ENCODE data around the gene DNAJC12. TPM values are rescaled to one million over a fixed set of nuclear protein-coding genes. Genes with fewer than 3 reads are reported as not detected.
"Not testable (repeated sequence)": the region's sequence is repeated elsewhere in the genome, so short reads cannot be mapped to it uniquely, and the experiment has no call there.

DNAJC12 gene
- total RNA-seq, 2 donors from 2014 or later, result 2.6 to 3.7 TPM

DNA sequence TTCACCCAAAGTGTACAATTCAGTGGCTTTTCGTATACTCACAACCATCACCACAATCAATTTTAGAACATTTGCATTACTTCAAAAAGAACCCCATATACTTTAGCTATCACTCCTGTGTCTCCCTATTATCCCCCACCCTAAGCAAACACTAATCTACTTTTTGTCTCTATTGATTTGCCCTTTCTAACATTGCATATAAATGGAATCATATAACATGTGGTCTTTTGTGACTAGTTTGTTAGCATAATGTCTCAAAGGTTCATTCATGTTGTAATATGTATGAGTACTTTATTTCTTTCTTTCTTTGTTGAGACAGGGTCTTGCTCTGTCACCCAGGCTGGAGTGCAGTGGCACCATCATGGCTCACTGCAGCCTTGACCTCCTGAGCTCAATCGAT lies 21.0 kb upstream of the DNAJC12 start:
- no peaks in the 10 kb centered on the region for H3K36me3 Mint-ChIP-seq (ENCODE audit: low read depth)
- no peak overlapping the region for H3K4me3 Mint-ChIP-seq
- H3K4me1 Mint-ChIP-seq, result peaks cover 5% of the 10 kb centered on the region
- H3K27ac Mint-ChIP-seq, result no peak overlapping the region
- ATAC-seq (replicated peaks), result no peak
- no peaks in the 10 kb centered on the region for H3K27me3 Mint-ChIP-seq
- H3K9me3 Mint-ChIP-seq, result no peaks in the 10 kb centered on the region

DNA sequence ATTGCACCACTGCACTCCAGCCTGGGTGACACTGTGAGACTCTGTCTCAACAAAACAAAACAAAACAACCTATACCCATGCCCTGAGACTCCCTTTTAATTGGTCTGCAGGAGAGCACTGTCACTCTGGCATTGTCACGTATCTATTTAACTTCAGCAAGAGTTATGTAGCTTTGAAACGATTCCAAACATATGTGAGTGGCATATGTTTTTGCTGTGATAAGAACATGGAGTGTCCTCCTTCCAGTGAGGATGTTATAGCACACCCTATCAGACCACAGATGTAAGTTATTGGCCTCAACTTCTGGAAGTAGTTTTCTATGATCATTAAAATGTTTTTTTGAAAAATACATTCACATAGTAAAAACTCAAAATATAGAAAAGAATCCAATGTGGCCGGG lies 15.5 kb upstream of the DNAJC12 start:
- no peak overlapping the region for H3K4me3 Mint-ChIP-seq
- peaks cover 13% of the 10 kb centered on the region for H3K4me1 Mint-ChIP-seq
- H3K27ac Mint-ChIP-seq, result no peak overlapping the region
- H3K36me3 Mint-ChIP-seq (ENCODE audit: low read depth), result no peaks in the 10 kb centered on the region
- H3K27me3 Mint-ChIP-seq, result no peaks in the 10 kb centered on the region
- no peak for ATAC-seq (replicated peaks)
- H3K9me3 Mint-ChIP-seq, result no peaks in the 10 kb centered on the region

DNA sequence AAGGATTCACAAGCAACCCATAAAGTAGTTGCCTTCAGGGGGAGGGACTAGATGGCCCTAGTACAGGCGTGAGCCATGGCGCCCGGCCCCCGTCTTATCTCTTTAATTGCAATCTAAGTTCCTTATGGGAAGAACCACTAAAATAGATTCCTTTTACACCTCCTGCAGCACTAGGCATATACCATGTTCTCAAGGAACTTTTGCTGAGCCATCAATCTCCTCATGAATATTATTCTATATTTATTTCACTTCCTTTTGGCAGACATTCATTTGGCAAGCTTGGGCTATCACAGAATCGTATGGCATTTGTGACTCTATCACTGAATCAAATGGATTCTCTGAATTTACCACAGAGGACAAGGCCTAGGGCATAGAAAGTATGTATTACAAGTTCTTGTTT lies 14.8 kb upstream of the DNAJC12 start:
- Mint-ChIP-seq H3K4me1 (peaks cover 13% of the 10 kb centered on the region), H3K36me3 (ENCODE audit: low read depth) (no peaks in the 10 kb centered on the region), H3K27ac (no peak overlapping the region), H3K9me3 (no peaks in the 10 kb centered on the region), H3K4me3 (no peak overlapping the region), H3K27me3 (no peaks in the 10 kb centered on the region)
- ATAC-seq (replicated peaks), result no peak

DNA sequence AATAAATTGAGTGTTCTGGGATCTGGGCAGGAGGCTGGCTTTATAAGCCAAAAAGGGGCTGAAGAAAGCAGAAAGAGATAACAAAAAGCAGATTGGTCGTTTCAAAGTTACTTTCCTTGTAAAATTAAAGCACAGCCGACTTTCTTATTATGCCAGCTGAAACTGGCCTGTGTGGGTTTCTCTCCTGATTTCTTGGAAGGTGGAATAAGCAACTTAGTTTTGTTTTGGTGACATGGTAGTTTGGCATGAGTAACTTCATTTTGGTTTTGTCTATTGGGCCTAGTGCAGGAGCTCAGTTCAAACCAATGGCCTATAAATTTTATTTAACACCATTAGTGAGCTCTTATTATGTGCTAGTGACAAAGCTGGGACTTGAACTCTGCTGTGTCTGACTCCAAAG lies 13.2 kb upstream of the DNAJC12 start:
- H3K36me3 Mint-ChIP-seq (ENCODE audit: low read depth), result no peaks in the 10 kb centered on the region
- peaks cover 13% of the 10 kb centered on the region for H3K4me1 Mint-ChIP-seq
- H3K4me3 Mint-ChIP-seq, result peak overlapping the region; percentile 88
- H3K9me3 Mint-ChIP-seq, result no peaks in the 10 kb centered on the region
- no peaks in the 10 kb centered on the region for H3K27me3 Mint-ChIP-seq
- ATAC-seq (replicated peaks), result no peak
- peak overlapping the region; percentile 93 for H3K27ac Mint-ChIP-seq

DNA sequence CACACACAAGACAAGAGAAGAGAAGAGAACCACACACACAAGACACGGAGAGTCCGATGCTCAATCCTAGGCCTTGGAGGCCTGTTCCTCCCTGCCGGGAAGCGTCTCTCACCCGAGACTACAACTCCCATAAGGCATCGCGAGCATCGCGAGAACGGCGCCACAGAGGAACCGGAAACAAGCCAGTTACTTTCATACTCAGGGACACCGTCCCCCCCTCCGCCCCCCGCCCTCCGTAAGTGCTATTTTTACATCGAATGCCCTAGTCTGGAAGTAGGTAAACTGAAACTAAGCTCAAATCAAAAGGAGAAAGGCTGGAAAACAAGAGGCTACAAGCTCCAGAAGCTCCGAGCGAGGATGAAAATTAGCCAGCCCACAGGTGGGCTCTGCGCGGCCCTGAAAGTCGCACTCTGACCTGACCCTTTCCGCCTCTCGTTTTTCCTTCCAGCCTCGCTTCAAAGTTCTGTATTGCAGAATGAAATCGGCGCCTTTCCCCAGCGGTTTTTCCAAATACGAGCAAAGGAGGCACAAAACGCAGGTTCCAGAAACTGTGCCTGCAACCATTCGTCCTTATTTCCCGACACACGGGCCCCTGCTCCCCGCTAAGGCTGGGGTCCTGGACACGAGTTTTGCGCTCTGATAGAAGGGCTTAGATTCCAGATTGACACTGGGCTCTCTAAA lies 11.5 kb upstream of the DNAJC12 start:
- H3K9me3 Mint-ChIP-seq, result no peaks in the 10 kb centered on the region
- H3K36me3 Mint-ChIP-seq (ENCODE audit: low read depth), result no peaks in the 10 kb centered on the region
- H3K27ac Mint-ChIP-seq, result peak overlapping the region; percentile 93
- ATAC-seq (replicated peaks), result peak; percentile 90
- no peaks in the 10 kb centered on the region for H3K27me3 Mint-ChIP-seq
- H3K4me3 Mint-ChIP-seq, result peak overlapping the region; percentile 88
- peaks cover 9% of the 10 kb centered on the region for H3K4me1 Mint-ChIP-seq

DNA sequence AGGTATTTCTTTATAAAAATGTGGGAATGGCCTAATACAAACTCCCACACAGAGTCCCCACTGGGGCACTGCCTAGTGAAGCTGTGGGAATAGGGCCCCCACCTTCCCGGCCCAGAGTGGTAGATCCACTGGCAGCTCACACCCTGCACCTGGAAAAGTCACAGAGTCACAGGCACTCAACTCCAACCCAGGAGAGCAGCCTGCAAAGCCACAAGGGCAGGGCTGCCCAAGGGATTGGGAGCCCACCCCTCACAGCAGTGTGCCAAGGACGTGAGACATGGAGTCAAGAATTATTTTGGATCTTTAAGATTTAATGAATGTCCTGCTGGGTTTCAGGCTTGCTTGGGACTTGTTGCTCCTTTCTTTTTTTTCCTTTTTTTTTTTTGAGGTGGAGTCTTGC lies 5.3 kb upstream of the DNAJC12 start:
- H3K36me3 Mint-ChIP-seq (ENCODE audit: low read depth), result no peaks in the 10 kb centered on the region

DNA sequence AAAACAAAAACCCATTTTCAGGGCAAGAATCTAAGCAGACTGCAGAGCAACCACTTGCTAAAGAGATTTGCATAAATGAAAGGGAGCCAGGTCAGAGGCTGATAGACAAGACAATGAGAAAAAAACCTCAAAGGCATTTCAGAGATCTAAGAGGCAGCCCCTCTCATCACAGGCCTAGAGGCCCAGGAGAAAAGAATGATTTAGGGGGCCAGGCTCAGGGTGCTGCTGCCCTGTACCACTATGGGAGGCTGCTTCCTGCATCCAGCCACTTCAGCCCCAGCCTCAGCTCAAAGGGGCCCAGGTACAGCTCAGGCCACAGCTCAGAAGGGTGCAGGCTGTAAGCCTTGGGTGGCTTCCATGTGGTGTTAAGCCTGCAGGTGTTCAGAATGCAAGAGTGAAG lies 3.7 kb upstream of the DNAJC12 start:
- Mint-ChIP-seq H3K36me3 (ENCODE audit: low read depth) (no peaks in the 10 kb centered on the region), H3K4me3 (no peak overlapping the region), H3K27me3 (no peaks in the 10 kb centered on the region), H3K27ac (no peak overlapping the region), H3K9me3 (no peaks in the 10 kb centered on the region), H3K4me1 (no peaks in the 10 kb centered on the region)
- no peak for ATAC-seq (replicated peaks)

More for the DNA sequence above, 5.3 kb upstream of the DNAJC12 start:
- Mint-ChIP-seq H3K9me3 (no peaks in the 10 kb centered on the region), H3K4me3 (no peak overlapping the region), H3K27ac (no peak overlapping the region), H3K4me1 (no peaks in the 10 kb centered on the region), H3K27me3 (no peaks in the 10 kb centered on the region)
- ATAC-seq (replicated peaks), result no peak

DNA sequence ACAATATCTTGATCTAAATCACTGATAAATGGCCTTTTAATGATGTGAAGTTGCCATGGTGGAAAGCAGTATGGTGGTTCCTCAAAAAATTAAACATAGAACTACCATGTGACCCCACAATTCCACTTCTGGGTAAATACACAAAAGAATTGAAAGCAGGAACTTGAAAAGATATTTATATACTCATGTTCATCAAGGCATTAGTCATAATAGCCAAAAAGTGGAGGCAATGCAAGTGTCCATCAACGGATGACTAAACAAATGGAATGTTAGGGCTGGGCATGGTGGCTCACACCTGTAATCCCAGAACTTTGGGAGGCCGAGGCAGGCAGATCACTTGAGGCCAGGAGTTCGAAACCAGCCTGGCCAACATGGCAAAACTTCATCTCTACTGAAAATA lies 2.0 kb upstream of the DNAJC12 start:
- no peak overlapping the region for H3K4me3 Mint-ChIP-seq
- no peaks in the 10 kb centered on the region for H3K36me3 Mint-ChIP-seq (ENCODE audit: low read depth)
- no peaks in the 10 kb centered on the region for H3K4me1 Mint-ChIP-seq
- H3K27me3 Mint-ChIP-seq, result no peaks in the 10 kb centered on the region
- no peak for ATAC-seq (replicated peaks)
- no peaks in the 10 kb centered on the region for H3K9me3 Mint-ChIP-seq
- no peak overlapping the region for H3K27ac Mint-ChIP-seq

DNA sequence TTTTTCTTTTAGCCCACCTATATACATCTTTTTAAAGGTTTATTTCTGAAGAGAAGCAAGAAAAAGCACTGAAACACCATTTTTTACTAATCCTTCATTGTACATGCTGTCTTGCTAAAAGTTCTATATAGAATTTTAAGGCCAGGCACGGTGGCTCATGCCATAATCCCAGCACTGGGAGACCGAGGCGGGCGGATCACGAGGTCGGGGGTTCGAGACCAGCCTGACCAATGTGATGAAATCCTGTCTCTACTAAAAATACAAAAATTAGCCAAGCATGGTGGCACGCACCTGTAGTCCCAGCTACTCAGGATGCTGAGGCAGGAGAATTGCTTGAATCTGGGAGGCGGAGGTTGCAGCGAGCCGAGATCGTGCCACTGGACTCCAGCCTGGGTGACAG lies 1.5 kb upstream of the DNAJC12 start:
- not testable (repeated sequence) for H3K27me3 Mint-ChIP-seq; H3K27ac Mint-ChIP-seq; ATAC-seq (replicated peaks); H3K4me1 Mint-ChIP-seq; H3K36me3 Mint-ChIP-seq (ENCODE audit: low read depth); H3K4me3 Mint-ChIP-seq; H3K9me3 Mint-ChIP-seq

DNA sequence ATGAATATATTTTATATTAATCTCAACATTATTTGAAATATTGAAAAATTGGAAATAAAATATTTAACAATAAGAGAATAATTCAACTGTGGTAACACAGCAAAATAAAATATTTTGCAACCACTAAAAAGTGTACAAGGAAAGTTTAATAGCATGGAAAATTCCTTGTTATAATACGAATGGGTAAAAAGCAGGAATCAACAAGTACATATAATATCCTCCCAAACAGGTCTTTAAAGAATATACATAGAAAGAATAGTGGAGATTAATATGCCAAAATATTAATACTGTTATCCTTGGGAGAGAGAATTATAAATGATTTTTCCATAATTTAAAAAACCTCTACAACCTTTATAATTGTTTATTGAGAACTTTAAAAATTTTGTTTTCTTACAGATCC lies 1.0 kb downstream of the DNAJC12 start:
- Mint-ChIP-seq H3K4me1 (no peaks in the 10 kb centered on the region), H3K9me3 (no peaks in the 10 kb centered on the region), H3K27ac (no peak overlapping the region), H3K36me3 (ENCODE audit: low read depth) (no peaks in the 10 kb centered on the region), H3K4me3 (no peak overlapping the region), H3K27me3 (no peaks in the 10 kb centered on the region)
- ATAC-seq (replicated peaks), result no peak

DNA sequence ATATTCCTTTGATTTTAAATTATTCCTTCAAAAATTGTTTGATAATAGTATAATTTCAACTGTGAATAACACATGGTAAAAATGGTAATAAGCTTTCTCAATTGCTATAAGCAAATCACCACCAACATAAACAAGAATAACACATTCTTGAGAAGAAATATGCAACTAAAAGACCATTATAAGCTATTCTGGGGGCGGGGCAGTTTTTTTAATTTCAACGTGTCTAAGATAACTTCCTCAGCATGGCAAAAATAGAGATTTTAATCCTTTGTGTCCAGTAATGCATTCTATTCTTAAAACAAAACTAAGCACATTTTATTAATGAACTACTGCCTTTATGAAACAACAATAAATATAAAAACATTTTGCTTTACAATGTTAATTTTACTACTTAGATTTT lies 1.5 kb downstream of the DNAJC12 start:
- Mint-ChIP-seq H3K27me3 (no peaks in the 10 kb centered on the region), H3K9me3 (no peaks in the 10 kb centered on the region), H3K27ac (no peak overlapping the region), H3K4me1 (no peaks in the 10 kb centered on the region), H3K36me3 (ENCODE audit: low read depth) (no peaks in the 10 kb centered on the region), H3K4me3 (no peak overlapping the region)
- no peak for ATAC-seq (replicated peaks)

DNA sequence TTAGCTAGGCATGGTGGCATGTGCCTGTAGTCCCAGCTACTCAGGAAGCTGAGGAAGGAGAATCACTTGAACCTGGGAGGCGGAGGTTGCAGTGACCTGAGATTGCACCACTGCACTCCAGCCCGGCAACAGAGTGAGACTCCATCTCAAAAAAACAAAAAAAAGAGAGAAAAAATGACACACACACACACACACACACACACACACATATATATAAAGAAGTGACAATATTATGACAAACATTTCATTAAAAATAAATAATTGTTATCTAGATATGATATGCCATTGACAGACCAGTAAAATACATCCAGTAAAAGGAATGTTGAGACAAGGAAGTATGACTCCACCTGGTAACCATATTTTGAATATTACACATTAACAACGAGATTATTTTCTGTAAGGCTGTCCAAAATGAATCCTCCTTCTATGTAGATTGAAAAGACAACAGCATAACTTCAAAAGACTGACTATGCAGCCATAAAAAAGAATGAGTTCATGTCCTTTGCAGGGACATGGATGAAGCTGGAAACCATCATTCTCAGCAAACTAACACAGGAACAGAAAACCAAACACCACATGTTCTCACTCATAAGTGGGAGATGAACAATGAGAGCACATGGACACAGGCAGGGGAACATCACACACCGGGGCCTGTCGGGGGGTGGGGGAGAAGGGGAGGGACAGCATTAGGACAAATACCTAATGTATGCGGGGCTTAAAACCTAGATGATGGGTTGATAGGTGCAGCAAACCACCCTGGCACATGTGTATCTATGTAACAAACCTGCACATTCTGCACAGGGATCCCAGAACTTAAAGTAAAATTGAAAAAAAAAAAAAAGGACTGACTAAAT lies 2.2 kb downstream of the DNAJC12 start:
- not testable (repeated sequence) for H3K9me3 Mint-ChIP-seq; H3K4me1 Mint-ChIP-seq; ATAC-seq (replicated peaks); H3K27ac Mint-ChIP-seq; H3K27me3 Mint-ChIP-seq; H3K4me3 Mint-ChIP-seq; H3K36me3 Mint-ChIP-seq (ENCODE audit: low read depth)

DNA sequence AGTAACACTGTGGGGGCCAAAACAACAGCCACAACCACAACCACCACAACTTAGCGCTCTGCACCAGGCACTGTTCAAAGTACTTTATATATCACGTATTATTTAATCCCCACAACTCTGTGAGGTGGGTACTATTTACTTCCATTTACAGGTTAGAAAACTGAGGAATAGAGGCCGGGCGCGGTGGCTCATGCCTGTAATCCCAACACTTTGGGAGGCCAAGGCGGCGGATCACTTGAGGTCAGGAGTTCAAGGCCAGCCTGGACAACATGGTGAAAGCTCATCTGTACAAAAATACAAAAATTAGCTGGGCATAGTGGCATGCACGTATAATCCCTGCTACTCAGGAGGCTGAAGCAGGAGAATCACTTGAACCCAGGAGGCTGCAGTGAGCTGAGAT lies 3.6 kb downstream of the DNAJC12 start:
- H3K4me3 Mint-ChIP-seq, result no peak overlapping the region
- no peak overlapping the region for H3K27ac Mint-ChIP-seq
- no peaks in the 10 kb centered on the region for H3K27me3 Mint-ChIP-seq
- no peaks in the 10 kb centered on the region for H3K9me3 Mint-ChIP-seq
- ATAC-seq (replicated peaks), result no peak
- H3K4me1 Mint-ChIP-seq, result no peaks in the 10 kb centered on the region
- H3K36me3 Mint-ChIP-seq (ENCODE audit: low read depth), result no peaks in the 10 kb centered on the region

DNA sequence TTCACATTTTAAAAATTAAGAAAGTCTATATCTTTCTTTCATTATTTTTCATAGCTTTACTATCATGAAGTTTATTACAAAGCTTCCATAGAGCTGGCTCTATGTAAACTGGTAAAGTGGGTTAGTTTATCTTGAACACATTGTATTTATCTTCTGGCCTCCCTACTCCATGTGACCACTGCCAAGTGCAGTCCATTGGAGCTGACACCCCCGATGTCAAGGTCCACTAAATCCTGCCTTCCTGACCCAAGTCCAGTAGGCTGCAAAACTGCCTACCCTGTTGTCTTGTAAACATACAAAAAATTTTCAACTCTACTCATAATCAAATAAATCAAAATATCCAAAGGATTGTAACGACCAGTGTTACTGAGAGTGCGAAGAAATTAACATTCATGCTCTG lies 10.2 kb downstream of the DNAJC12 start:
- Mint-ChIP-seq H3K36me3 (ENCODE audit: low read depth) (no peaks in the 10 kb centered on the region), H3K27ac (no peak overlapping the region), H3K27me3 (no peaks in the 10 kb centered on the region), H3K4me1 (no peaks in the 10 kb centered on the region), H3K9me3 (no peaks in the 10 kb centered on the region), H3K4me3 (no peak overlapping the region)
- ATAC-seq (replicated peaks), result no peak

DNA sequence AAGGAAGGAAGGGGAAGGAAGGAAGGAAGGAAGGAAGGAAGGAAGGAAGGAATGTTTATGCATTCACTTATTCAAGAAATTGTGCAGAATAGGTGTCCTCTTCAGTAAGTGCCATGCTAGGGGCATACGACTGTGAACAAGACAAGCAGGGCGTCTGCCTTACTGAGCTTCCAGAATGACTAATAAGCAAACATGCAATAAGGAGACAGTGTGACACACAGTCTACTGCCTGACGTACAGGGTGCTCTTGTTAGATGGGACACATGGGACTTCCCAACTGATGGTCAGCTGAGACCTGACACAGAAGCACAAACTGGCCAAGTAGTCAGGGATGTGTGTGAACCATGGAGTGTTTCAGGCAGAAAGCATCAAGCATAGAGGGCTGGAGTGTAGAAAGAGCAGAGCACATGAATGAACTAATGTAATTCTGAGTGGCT lies 18.2 kb downstream of the DNAJC12 start:
- peak overlapping the region; percentile 35 for H3K4me3 Mint-ChIP-seq
- ATAC-seq (replicated peaks), result peak; percentile 84
- peak overlapping the region; percentile 43 for H3K27ac Mint-ChIP-seq
- no peaks in the 10 kb centered on the region for H3K9me3 Mint-ChIP-seq
- H3K36me3 Mint-ChIP-seq (ENCODE audit: low read depth), result no peaks in the 10 kb centered on the region
- H3K27me3 Mint-ChIP-seq, result peaks cover 3% of the 10 kb centered on the region
- peaks cover 16% of the 10 kb centered on the region for H3K4me1 Mint-ChIP-seq

All from activated T-helper 17 cell treated with anti-CD3 and anti-CD28 coated beads, Interleukin-2, amount 50 U/mL, for 72 hours (primary cell).